ENCODE results near the gene FOXN3. TPM values are rescaled to one million over a fixed set of nuclear protein-coding genes. Genes with fewer than 3 reads are reported as not detected.
A peak's percentile ranks its signal among the peaks of the same experiment; 100 is the strongest.

FOXN3 gene
- polyA plus RNA-seq, 1 donor from 2014 or later: 10.3 TPM

GRCh38 chr14:89304972-89305703 is 111.9 kb downstream of the FOXN3 start:
- Histone ChIP-seq H3K9ac (ENCODE audit: low read length) (no peak overlapping the region), H3K9me2 (ENCODE audit: insufficient read depth, low read length) (no peaks in the 10 kb centered on the region), H2AFZ (ENCODE audit: low read depth, low read length) (no peak overlapping the region), H3K4me2 (ENCODE audit: low read length) (no peak overlapping the region), H3K27me3 (ENCODE audit: insufficient read depth, low read depth, low read length) (no peaks in the 10 kb centered on the region), H3F3A (ENCODE audit: insufficient read depth, low read length, poor library complexity, severe bottlenecking) (no peaks in the 10 kb centered on the region), H3K36me3 (ENCODE audit: insufficient read depth, low read length) (no peaks in the 10 kb centered on the region), H3K4me3 (ENCODE audit: low read length) (no peak overlapping the region), H3K79me2 (replicated peaks; ENCODE audit: insufficient read depth, low read length) (peaks cover 3% of the 10 kb centered on the region), H4K20me1 (ENCODE audit: insufficient read depth) (no peaks in the 10 kb centered on the region), H3K9me3 (ENCODE audit: low read length) (no peaks in the 10 kb centered on the region), H3K27ac (ENCODE audit: low read length) (no peak overlapping the region)
- TF ChIP-seq CTCF (IDR thresholded peaks at IDR 0.05; ENCODE audit: poor library complexity, severe bottlenecking): no peak
- TF ChIP-seq EZH2 (IDR thresholded peaks at IDR 0.05; ENCODE audit: borderline replicate concordance, insufficient read depth, low read length, poor library complexity, severe bottlenecking): no peak
- no peak for TF ChIP-seq EP300 (conservative IDR thresholded peaks at IDR 0.05; ENCODE audit: poor library complexity, severe bottlenecking)
- no peak for TF ChIP-seq RAD21 (conservative IDR thresholded peaks at IDR 0.05)
- no peak for TF ChIP-seq REST (IDR thresholded peaks at IDR 0.05; ENCODE audit: borderline replicate concordance)
- no peak for TF ChIP-seq MXI1 (conservative IDR thresholded peaks at IDR 0.05; ENCODE audit: poor library complexity, severe bottlenecking)
- TF ChIP-seq SMC3 (conservative IDR thresholded peaks at IDR 0.05; ENCODE audit: poor library complexity): no peak
- no peak for TF ChIP-seq POLR2AphosphoS5 (IDR thresholded peaks at IDR 0.05)
- no peak for TF ChIP-seq TAF1 (IDR thresholded peaks at IDR 0.05; ENCODE audit: low read depth)

GRCh38 chr14:89304561-89304960 is 112.5 kb downstream of the FOXN3 start:
- H3K27ac ChIP-seq (ENCODE audit: low read length): peak overlapping the region; percentile 54
- no peak for TF ChIP-seq EZH2 (IDR thresholded peaks at IDR 0.05; ENCODE audit: borderline replicate concordance, insufficient read depth, low read length, poor library complexity, severe bottlenecking)
- TF ChIP-seq SMC3 (conservative IDR thresholded peaks at IDR 0.05; ENCODE audit: poor library complexity): no peak
- TF ChIP-seq POLR2AphosphoS5 (IDR thresholded peaks at IDR 0.05): no peak
- no peak for TF ChIP-seq RAD21 (conservative IDR thresholded peaks at IDR 0.05)
- no peak for TF ChIP-seq CTCF (IDR thresholded peaks at IDR 0.05; ENCODE audit: poor library complexity, severe bottlenecking)
- no peak for TF ChIP-seq MXI1 (conservative IDR thresholded peaks at IDR 0.05; ENCODE audit: poor library complexity, severe bottlenecking)
- TF ChIP-seq EP300 (conservative IDR thresholded peaks at IDR 0.05; ENCODE audit: poor library complexity, severe bottlenecking): no peak
- no peak for TF ChIP-seq REST (IDR thresholded peaks at IDR 0.05; ENCODE audit: borderline replicate concordance)
- H3K9me2 ChIP-seq (ENCODE audit: insufficient read depth, low read length): no peaks in the 10 kb centered on the region
- no peaks in the 10 kb centered on the region for H3K36me3 ChIP-seq (ENCODE audit: insufficient read depth, low read length)
- H3K27me3 ChIP-seq (ENCODE audit: insufficient read depth, low read depth, low read length): no peaks in the 10 kb centered on the region
- no peaks in the 10 kb centered on the region for H4K20me1 ChIP-seq (ENCODE audit: insufficient read depth)
- H2AFZ ChIP-seq (ENCODE audit: low read depth, low read length): no peak overlapping the region
- peaks cover 3% of the 10 kb centered on the region for H3K79me2 ChIP-seq (replicated peaks; ENCODE audit: insufficient read depth, low read length)
- no peaks in the 10 kb centered on the region for H3F3A ChIP-seq (ENCODE audit: insufficient read depth, low read length, poor library complexity, severe bottlenecking)
- no peak overlapping the region for H3K4me2 ChIP-seq (ENCODE audit: low read length)
- peak overlapping the region; percentile 36 for H3K9ac ChIP-seq (ENCODE audit: low read length)
- H3K9me3 ChIP-seq (ENCODE audit: low read length): no peaks in the 10 kb centered on the region
- no peak overlapping the region for H3K4me3 ChIP-seq (ENCODE audit: low read length)

Data from neural cell (in vitro differentiated cells).